HG02973 (cell line): ENCODE measurements around the gene MCEMP1.
"Not testable (repeated sequence)": the region's sequence is repeated elsewhere in the genome, so short reads cannot be mapped to it uniquely, and the experiment has no call there.

Experiments used
- ATAC-seq: cut with Tn5 transposase; IDR thresholded peaks from one replicate; pipeline ENCODE4 v1.9.1; 2021; ENCODE audit warnings: moderate library complexity; ENCODE audit not compliant: unreplicated experiment

The MCEMP1 gene

DNA sequence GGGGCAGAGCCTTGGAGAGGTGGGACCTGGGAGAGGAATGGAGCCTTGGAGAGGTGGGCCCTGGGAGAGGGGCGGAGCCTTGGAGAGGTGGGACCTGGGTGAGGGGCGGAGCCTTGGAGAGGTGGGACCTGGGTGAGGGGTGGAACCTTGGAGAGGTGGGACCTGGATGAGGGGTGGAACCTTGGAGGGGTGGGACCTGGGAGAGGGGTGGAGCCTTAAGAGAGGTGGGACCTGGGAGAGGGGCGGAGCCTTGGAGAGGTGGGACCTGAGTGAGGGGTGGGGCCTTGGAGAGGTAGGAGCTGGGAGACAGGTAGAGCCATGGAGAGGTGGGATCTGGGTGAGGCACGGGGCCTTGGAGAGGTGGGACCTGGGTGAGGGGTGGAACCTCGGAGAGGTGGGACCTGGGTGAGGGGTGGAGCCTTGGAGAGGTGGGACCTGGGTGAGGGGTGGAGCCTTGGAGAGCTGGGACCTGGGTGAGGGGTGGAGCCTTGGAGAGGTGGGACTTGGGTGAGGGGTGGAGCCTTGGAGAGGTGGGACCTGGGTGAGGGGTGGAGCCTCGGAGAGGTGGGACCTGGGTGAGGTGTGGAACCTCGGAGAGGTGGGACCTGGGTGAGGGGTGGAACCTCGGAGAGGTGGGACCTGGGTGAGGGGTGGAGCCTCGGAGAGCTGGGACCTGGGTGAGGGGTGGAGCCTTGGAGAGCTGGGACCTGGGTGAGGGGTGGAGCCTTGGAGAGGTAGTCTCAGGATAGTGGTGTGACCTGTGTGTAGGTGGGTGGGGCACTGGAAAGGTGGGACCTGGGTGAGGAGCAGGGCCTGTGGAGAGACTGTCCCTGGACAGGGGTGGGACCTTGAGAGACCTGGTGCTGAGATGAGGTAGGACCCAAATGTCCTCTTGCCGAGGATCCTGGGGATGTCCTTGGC lies 33.0 kb upstream of the MCEMP1 start:
- ATAC-seq: not testable (repeated sequence)

DNA sequence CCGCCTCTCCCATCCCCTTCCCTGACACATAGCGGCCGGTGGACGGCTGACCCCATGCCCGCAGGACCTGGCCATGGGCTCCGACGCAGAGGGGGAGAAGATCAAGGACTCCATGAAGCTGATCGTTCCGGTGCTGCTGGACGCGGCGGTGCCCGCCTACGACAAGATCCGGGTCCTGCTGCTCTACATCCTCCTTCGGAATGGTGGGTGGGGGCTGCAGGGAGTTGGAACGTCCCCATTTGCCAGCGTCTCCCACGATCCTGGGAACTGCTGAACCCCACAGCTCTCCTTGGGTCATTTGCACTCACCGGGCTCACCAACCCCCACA lies 32.4 kb upstream of the MCEMP1 start:
- no peak for ATAC-seq

DNA sequence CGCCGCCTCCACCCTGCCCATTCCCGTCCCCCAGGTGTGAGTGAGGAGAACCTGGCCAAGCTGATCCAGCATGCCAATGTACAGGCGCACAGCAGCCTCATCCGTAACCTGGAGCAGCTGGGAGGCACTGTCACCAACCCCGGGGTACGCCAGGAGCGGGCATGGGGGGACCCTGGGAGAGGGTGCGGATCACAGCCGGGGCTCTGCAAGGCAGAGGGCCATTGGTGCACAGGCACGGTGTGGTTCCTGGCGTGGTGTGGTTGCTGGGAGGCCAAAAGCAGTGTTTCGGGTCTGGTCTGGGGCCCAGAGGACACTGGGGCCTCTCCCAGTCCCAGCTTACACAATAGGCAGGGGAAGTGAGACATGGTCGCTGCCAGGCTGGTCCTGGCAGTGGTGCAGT lies 31.7 kb upstream of the MCEMP1 start:
- ATAC-seq: no peak

DNA sequence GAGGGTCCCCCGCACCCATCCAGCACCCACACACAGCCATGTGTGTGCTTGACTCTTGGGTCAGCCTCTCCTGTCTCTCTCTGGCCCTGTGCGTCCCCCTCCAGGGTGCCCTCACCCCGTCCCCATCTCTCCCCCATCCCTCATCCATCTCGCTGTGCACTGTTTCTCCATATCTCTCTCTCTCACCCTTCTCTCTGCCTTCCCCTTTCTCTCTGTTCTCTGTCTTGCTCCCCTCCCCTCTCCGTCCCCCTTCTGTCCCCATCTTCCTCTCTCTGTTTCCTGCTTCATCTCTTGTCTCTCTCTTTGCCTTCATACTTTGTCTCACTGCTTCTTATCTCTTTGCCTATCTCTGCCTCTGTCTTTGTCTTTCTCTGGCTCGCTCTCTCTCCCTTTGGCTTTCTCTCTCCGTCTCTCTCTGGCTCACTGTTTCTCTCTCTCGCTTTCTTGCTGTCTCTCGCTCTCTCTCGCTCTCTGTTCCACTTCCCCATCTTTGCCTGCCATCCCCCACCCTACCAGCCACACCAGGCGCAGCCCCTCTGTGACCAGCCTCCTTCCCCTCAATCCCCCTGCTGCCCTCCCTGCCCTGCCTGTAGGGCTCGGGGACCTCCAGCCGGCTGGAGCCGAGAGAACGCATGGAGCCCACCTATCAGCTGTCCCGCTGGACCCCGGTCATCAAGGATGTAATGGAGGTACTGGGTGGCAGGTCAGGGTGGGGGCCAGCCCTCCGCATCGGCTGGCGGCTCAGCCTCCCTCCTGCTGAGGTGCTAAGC lies 31.0 kb upstream of the MCEMP1 start:
- ATAC-seq: no peak

DNA sequence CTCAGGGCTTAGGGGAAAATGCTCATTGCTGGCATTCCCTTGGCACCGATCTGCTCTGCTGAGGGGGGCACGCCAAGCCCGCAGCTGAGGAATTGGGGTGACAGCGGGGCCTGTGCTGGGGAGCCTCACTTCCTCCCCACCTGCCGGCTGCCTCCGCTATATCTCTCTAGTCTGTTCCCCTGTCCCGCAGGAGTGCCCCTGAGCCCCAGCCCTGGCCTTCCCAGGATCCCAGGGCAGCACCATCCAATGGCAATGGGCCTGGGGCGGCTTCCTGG lies 30.5 kb upstream of the MCEMP1 start:
- ATAC-seq: no peak

DNA sequence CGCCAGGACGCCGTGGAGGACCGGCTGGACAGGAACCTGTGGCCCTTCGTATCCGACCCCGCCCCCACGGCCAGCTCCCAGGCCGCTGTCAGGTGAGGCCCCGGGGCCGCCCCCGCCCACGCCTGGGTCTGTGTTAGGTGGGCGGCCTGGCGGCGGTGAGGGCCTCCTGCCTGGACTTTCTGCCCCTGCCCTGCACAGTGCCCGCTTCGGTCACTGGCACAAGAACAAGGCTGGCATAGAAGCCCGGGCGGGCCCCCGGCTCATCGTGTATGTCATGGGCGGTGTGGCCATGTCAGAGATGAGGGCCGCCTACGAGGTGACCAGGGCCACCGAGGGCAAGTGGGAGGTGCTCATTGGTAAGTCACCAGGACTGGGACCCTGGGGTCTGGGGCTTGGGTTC lies 29.7 kb upstream of the MCEMP1 start:
- ATAC-seq: no peak

DNA sequence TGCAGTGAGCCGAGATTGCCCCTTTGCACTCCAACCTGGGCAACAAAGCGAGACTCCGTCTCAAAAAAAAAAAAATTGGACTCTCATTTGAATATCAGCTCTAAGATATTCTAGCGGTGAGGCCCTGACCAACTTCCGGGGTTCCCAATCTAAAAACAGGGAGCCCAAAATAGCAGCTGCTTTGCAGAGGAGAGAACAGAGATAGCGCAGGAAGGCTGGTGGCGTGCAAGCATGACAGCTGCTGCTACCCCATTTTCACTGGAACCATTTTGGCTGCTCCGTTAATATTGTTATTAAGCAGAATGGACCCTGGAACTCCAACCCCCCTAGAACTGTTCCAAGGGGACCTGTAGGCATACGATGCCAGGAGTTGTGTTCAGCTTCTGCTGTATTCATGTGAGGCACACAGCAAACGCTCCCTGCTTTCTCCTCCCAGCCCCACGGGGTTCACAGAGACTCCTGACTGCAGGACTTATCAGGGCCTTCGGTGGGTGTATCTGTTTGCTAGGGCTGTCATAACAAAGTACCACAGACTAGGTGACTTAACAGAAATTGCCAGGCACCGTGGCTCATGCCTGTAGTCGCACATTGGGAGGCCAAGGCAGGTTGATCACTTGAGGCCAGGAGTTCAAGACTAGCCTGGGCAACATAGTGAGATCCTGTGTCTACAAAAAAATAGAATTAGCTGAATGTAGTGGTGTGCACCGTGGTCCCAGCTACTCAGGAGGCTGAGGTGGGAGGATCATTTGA lies 28.4 kb upstream of the MCEMP1 start:
- ATAC-seq: no peak

DNA sequence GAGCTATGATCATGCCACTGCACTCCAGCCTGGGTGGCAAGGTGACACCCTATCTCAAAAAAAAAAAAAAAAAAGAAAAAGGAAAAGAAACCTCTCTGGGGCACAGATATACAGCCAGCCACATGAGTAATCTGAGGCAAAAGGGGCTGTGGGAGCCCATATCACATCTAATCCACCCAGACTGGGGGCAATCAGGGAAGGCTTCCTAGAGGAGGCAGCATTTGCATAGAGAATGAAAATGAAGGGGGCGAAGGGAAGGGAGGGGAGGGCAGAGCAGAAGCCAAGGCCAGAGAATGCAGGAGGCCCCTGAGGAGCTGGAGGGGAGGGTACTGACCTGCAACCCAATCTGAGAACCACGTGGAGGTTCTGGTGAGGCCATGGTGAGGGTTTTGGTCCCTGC lies 26.7 kb upstream of the MCEMP1 start:
- ATAC-seq: no peak

DNA sequence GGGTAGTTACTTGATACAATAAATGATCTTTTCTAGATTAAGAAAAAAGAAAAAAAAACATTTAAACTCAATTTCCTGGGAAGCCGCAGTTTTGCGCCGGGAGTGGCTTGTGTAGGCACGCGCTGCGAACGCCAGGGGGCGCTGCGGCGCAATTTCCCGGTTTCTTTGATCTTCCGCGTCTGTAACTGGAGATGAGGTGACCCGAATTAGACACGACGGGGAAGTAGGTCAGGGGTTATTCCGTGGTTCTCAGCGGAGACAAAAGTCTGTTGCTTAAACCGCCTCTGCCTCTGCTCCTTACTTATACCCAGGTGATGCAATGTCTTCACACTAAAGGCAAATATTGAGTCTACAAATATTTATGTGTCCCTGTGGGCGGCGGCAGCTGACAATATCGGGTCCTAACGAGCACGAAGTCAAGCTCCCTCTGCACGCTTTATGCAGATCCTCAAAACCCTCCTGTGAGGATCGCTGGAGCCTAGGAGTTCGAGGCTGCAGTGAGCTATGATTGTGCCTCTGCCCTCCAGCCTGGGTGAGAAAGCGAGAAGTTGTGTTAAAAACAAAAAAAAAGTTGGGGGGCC lies 24.7 kb upstream of the MCEMP1 start:
- ATAC-seq: no peak

DNA sequence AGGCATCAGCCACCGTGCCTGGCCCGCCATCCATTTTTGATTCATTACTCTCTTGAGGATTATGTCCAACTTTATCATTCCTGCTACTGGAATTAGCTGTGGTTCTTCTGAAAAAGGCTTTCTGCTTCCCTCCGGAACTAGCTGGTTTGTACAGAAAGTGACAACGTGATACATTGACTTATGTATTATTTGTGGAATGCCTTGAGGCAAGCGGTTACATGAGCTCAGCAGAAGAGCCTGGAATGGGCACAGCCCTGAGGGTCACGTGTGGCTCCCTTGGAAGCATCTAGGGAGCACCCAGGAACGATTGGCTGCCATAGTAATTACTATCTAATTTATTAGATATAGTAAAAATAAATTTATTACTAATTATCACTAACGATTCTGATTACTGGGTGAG lies 22.5 kb upstream of the MCEMP1 start:
- no peak for ATAC-seq

DNA sequence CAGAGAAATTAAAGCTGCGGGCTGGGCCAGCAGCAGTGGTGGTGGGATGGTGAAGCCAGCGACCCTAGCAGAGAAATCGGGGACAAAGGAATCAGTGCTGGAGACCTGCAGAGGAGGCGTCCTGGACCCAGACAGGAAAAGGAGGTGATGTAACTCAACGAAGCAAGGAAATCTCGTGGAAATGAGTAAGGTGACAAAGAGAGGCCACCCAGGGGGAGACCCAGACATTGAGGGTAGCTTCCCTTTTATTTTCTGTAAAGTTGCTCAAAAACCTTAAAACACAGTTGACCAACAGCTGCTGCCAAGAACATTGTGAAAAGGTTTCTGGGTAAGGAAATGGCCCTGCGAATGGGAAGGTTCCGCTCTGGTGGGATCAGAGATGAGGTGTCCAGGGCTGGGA lies 21.3 kb upstream of the MCEMP1 start:
- ATAC-seq: no peak

DNA sequence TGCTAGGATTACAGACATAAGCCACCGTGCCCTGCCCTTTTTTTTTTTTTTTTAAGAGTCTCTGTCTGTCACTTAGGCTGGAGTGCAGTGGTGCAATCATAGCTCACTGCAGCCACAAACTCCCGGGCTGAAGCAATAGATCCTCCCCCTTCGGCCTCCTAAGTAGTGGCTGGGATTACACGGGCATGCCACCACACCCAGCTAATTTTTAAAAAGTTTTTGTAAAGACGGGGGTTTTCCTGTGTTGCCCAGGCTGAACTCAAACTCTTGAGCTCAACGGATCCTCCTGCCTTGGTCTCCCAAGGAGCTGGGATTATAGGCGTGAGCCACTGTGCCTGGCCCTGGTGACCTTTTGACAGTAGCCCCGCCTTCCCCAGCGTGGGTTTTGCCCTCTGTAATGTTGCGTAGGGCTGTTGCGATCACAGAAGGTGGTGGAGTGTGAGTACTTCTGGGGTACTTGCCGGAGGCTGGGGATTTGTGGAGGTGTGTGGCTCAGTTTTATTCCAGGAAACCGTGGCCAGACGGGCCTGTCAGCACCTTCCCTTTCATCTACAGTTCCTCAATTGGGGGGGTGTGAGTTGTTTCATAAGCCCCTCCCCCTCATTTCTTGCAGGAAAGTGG lies 19.6 kb upstream of the MCEMP1 start:
- no peak for ATAC-seq

DNA sequence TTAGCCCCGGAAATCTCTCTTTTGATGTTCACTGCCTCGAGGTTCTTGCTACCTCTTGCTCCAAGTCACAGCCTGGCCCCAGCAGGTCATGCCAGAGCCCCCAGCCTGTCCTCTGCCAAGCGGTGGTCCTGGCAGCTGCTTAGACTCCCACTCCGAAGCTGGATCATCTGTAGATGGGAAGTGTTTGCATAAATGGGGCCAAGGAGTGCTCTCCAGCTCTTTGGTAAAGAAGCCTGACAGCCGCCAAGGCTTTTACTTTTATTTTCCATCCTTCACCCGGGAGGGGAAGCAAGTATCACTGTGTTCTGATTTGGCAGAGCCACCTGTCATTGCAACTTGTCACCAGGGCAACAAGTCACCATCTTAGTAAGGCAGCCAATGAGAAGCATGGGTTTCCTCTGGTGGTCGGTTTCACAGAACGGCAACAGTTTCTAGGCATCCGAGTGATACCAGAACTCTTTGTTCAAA lies 18.6 kb upstream of the MCEMP1 start:
- peak; percentile 77 for ATAC-seq

DNA sequence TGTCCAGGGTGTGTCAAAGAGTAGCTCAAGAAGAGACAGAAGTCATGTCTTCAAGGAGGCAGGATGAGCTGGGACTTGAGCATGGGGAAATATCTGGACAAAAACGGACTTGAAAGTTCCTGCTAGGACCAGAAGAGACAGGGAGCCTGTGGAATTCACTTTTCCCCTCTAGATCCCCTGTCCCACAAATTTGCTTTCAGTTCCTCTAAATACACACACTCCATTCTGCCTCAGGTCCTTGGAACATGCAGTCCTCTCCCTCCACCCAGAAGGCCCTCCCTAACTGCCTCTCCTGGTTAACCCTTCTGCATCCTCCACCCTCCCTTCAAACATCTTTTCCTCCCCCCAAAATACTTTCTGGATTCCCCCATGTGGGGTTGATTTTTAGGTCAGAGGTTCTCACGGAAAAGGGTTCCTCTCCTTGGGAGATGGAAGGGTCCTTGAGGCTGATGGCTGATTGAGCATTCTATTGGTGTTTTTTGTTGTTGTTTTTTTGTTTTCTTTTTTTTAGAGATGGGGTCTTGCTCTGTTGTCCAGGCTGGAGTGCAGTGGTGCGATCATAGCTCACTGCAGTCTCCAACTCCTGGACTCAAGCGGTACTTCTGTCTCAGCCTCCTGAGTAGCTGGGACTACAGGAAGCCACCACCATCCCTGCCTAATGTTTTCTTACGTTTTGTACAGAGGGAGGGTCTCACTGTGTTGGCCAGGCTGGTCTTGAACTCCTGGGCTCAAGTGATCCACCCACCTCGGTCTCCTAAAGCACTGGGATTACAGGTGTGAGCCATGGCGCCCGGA lies 14.9 kb upstream of the MCEMP1 start:
- ATAC-seq: no peak

DNA sequence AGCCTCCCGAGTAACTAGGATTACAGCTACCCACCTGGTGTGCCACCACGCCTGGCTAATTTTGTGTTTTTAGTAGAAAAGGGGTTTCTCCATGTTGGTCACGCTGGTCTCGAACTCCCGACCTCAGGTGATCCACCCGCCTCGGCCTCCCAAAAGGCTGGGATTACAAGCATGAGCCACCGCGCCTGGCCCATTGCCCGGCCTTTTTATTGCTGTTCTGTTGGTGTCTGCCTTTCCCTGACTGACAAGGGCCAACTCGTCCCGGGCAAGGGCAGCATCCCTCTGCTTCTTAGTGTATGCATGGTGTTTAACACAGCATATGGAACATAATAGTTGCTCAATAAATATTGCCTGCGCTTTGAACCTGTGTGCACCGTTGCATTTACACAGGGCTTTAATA lies 14.2 kb upstream of the MCEMP1 start:
- ATAC-seq: no peak

DNA sequence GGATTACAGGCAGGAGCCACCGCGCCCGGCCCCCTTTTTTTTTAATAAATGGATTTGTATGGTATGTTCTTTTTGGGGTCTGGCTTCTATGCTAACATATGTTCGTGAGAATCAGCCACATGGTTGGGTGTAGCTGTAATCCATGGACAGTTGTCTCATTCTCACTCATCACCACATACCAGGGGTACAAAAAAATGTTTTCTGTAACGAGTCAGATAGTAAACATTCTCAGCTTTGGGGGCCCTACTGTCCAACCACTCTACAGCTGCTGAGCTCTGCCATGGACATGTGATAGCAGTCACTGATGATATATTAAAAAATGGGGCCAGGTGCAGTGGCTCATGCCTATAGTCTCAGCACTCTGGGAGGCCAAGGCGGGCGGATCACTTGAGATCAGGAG lies 13.2 kb upstream of the MCEMP1 start:
- ATAC-seq: no peak

DNA sequence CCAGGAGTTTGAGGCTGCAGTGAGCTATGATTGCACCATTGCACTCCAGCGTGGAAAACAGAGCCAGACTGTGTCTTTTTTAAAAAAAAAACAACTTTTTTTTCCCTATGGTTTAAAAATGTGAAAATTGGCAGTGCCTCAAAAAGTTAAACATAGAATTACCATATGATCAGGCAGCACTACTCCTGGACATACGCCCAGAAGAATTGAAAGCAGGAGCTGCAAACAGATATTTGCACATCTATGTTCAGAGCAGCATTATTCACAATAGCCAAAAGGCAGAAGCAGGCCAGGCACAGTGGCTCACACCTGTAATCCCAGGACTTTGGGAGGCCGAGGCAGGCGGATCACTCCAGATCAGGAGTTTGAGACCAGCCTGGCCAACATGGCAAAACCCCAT lies 11.8 kb upstream of the MCEMP1 start:
- no peak for ATAC-seq

DNA sequence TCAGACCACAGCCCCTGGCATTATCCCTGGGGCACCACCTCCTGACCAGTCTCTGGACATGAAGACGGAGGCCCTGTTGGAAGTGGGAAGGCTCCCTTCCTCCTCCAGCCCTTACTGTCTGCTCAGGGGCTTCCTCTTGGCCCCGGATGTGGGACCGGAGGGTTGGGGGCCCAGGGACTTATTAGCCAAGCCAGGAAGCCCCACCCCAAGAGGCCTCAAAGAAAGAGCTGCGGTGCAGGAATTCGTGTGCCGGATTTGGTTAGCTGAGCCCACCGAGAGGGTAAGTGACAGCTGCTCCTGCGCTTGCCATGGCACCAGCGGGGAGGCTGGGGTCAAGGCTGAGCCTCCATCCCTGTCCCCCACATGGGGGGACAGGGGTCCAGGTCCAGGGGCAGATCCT lies 8.0 kb upstream of the MCEMP1 start, which contains the start of gene RETN:
Gene RETN (plus strand): TSS at position 208 of the 400 bp plus-strand sequence. CDS start 278 bp downstream, outside the sequence.
- ATAC-seq: no peak

DNA sequence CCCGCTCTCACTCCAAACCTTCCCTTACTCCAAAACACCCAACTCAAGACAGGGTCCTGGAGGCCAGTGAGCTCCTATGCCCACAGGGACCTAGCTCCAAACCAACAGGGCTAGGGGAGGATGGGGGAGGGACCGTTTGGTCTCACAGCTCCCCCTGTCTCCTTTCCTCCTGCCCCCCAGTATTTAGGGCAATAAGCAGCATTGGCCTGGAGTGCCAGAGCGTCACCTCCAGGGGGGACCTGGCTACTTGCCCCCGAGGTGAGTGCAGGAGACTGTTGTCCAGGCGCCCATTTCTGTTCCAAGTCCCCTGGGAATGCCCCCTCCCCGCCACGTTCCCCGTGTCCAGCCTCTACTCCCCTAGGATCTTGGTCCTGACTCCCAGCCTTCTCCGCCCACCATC lies 7.2 kb upstream of the MCEMP1 start:
- ATAC-seq: no peak

DNA sequence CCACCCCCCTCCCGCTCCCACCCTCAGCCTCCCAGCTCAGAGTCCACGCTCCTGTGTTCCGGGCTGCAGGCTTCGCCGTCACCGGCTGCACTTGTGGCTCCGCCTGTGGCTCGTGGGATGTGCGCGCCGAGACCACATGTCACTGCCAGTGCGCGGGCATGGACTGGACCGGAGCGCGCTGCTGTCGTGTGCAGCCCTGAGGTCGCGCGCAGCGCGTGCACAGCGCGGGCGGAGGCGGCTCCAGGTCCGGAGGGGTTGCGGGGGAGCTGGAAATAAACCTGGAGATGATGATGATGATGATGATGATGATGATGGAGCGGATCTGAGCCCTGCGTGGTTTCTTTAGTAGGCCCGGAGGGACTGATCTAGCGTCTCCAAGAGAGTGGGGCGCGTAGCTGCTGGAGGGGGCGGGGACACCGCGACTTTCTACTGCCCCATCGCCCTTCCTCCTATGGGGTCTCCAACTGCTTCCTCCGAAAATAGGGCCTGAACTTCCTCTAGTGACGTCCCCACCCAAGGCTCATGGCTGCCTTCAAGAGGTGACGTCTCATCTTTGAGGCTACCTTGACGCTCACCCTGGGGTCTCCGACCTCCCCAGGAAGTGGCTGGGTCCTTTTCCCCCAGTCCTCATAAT lies 6.6 kb upstream of the MCEMP1 start:
- no peak for ATAC-seq
